Uterus (tissue), 4 donors: ENCODE data around the gene PRIMA1. TPM values are rescaled to one million over a fixed set of nuclear protein-coding genes. Genes with fewer than 3 reads are reported as not detected.

Experiments
- DNase-seq, 2 donors: peaks; one replicate each; pipeline ENCODE4 v3.0.0-alpha.2; 2019 to 2020
- H3K27ac ChIP-seq, 2 donors: fragments of 200-600 bp; sonication (generic); 1 replicate in 1 of 2; 2 replicates in 1 of 2; pipeline ENCODE4 v1.5.1; 2016 to 2018
- H3K27me3 ChIP-seq, 2 donors: fragments of 200-600 bp; sonication (generic); one replicate each; pipeline ENCODE4 v1.5.1; 2018 to 2019; ENCODE audit warnings: control low read depth in 1 of 2
- H3K36me3 ChIP-seq, 2 donors: fragments of 200-600 bp; sonication (generic); one replicate each; pipeline ENCODE4 v1.5.1; 2019; ENCODE audit warnings: control low read depth in 1 of 2
- H3K4me1 ChIP-seq, 2 donors: fragments of 200-600 bp; sonication (generic); one replicate each; pipeline ENCODE4 v1.5.1; 2018 to 2019; ENCODE audit warnings: control low read depth in 1 of 2
- H3K4me3 ChIP-seq, 2 donors: fragments of 200-600 bp; sonication (generic); 1 replicate in 1 of 2; 2 replicates in 1 of 2; pipeline ENCODE4 v1.5.1; 2018 to 2019; ENCODE audit warnings: mild to moderate bottlenecking in 1 of 2
- H3K9me3 ChIP-seq, 2 donors: fragments of 200-600 bp; sonication (generic); one replicate each; pipeline ENCODE4 v1.5.1; 2019; ENCODE audit warnings: control low read depth in 1 of 2
- POLR2A ChIP-seq, 2 donors: fragments of 450-650 bp; IDR thresholded peaks; one replicate each; pipeline ENCODE4 v1.6.1; 2016; ENCODE audit warnings: antibody characterized with exemption in 2 of 2, mild to moderate bottlenecking in 1 of 2, moderate library complexity in 1 of 2
- intact Hi-C: fragments of 100-400 bp; cut with DNase I; formaldehyde crosslinking; loops from one replicate; pipeline ENCODE4 v1.15.1; 2023; ENCODE audit warnings: low total_unique reads
- total RNA-seq, 4 donors: library from RNA; depleted of rRNA in 3 of 4; stranded (reverse); fragments of >200 nt in 3 of 4; gene quantifications; one replicate each; pipeline versions ENCODE4 v1.1.0 to v1.2.4, GENCODE V29; 2014 to 2023
- TF ChIP-seq, protein P1 (sequence below), 4 experiments: fragments of 200-600 bp in 2 of 4; fragments of 450-650 bp in 2 of 4; sonication (generic) in 2 of 4; IDR thresholded peaks; one replicate each; pipeline ENCODE4 v1.5.1; 2016 to 2019; ENCODE audit warnings: antibody characterized with exemption in 4 of 4, mild to moderate bottlenecking in 2 of 4, moderate library complexity in 1 of 4
- donor health status: DM: yes; HTN: yes; CAD: no.

Gene PRIMA1
- total RNA-seq, 4 donors from 2014 or later = 0.48 to 24.5 (median 3.8) TPM

- Histone ChIP-seq H3K27ac (no peak overlapping the region), H3K36me3 (no peaks in the 10 kb centered on the region)
- intact Hi-C loops = no loop called here
Measured at GRCh38 chr14:93727917-93728650, 60.2 kb downstream of the PRIMA1 start.

GRCh38 chr14:93727039-93727740 is 61.1 kb downstream of the PRIMA1 start:
- Histone ChIP-seq H3K4me3 (no peak overlapping the region), H3K4me1 (no peaks in the 10 kb centered on the region), H3K9me3 (no peaks in the 10 kb centered on the region), H3K27ac (no peak overlapping the region), H3K36me3 (no peaks in the 10 kb centered on the region), H3K27me3 (no peaks in the 10 kb centered on the region)
- intact Hi-C loops = no loop called here
- DNase-seq = no peak
- no peak for TF ChIP-seq POLR2A (IDR thresholded peaks at IDR 0.05)
- TF ChIP-seq, protein P1, sequence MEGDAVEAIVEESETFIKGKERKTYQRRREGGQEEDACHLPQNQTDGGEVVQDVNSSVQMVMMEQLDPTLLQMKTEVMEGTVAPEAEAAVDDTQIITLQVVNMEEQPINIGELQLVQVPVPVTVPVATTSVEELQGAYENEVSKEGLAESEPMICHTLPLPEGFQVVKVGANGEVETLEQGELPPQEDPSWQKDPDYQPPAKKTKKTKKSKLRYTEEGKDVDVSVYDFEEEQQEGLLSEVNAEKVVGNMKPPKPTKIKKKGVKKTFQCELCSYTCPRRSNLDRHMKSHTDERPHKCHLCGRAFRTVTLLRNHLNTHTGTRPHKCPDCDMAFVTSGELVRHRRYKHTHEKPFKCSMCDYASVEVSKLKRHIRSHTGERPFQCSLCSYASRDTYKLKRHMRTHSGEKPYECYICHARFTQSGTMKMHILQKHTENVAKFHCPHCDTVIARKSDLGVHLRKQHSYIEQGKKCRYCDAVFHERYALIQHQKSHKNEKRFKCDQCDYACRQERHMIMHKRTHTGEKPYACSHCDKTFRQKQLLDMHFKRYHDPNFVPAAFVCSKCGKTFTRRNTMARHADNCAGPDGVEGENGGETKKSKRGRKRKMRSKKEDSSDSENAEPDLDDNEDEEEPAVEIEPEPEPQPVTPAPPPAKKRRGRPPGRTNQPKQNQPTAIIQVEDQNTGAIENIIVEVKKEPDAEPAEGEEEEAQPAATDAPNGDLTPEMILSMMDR (IDR thresholded peaks at IDR 0.05) = no peak

More at GRCh38 chr14:93727917-93728650, 60.2 kb downstream of the PRIMA1 start:
- DNase-seq = no peak
- no peaks in the 10 kb centered on the region for H3K4me1 ChIP-seq
- H3K27me3 ChIP-seq = no peaks in the 10 kb centered on the region
- TF ChIP-seq POLR2A (IDR thresholded peaks at IDR 0.05) = no peak
- no peaks in the 10 kb centered on the region for H3K9me3 ChIP-seq
- no peak overlapping the region for H3K4me3 ChIP-seq

GRCh38 chr14:93725993-93726392 is 62.3 kb downstream of the PRIMA1 start:
- Histone ChIP-seq H3K27me3 (no peaks in the 10 kb centered on the region), H3K4me3 (no peak overlapping the region), H3K9me3 (no peaks in the 10 kb centered on the region), H3K4me1 (no peaks in the 10 kb centered on the region), H3K27ac (no peak overlapping the region), H3K36me3 (no peaks in the 10 kb centered on the region)
- DNase-seq = no peak
- intact Hi-C loops = no loop called here
- no peak for TF ChIP-seq POLR2A (IDR thresholded peaks at IDR 0.05)
- TF ChIP-seq, protein P1 (IDR thresholded peaks at IDR 0.05) = no peak

GRCh38 chr14:93725002-93725582 is 63.2 kb downstream of the PRIMA1 start:
- Histone ChIP-seq H3K9me3 (no peaks in the 10 kb centered on the region), H3K4me3 (no peak overlapping the region), H3K4me1 (no peaks in the 10 kb centered on the region), H3K27me3 (no peaks in the 10 kb centered on the region), H3K36me3 (no peaks in the 10 kb centered on the region), H3K27ac (no peak overlapping the region)
- no peak for DNase-seq
- no peak for TF ChIP-seq POLR2A (IDR thresholded peaks at IDR 0.05)
- TF ChIP-seq, protein P1 (IDR thresholded peaks at IDR 0.05) = no peak
- intact Hi-C loops = no loop called here

- Histone ChIP-seq H3K27ac (no peak overlapping the region), H3K4me3 (no peak overlapping the region), H3K4me1 (no peaks in the 10 kb centered on the region), H3K9me3 (no peaks in the 10 kb centered on the region), H3K27me3 (no peaks in the 10 kb centered on the region), H3K36me3 (no peaks in the 10 kb centered on the region)
- peak in 1 of 2 donors; percentile 3 for DNase-seq
- intact Hi-C loops = no loop called here
- TF ChIP-seq, protein P1 (IDR thresholded peaks at IDR 0.05) = no peak
- no peak for TF ChIP-seq POLR2A (IDR thresholded peaks at IDR 0.05)
Measured at GRCh38 chr14:93723001-93723400, 65.3 kb downstream of the PRIMA1 start.
